GM19025 (cell line): ENCODE measurements around the gene EPHA5.

Source experiments
- ATAC-seq: cut with Tn5 transposase; IDR thresholded peaks from one replicate; pipeline ENCODE4 v1.9.1; 2021; ENCODE audit warnings: mild to moderate bottlenecking, low read depth, moderate library complexity; ENCODE audit not compliant: unreplicated experiment

Gene EPHA5

DNA sequence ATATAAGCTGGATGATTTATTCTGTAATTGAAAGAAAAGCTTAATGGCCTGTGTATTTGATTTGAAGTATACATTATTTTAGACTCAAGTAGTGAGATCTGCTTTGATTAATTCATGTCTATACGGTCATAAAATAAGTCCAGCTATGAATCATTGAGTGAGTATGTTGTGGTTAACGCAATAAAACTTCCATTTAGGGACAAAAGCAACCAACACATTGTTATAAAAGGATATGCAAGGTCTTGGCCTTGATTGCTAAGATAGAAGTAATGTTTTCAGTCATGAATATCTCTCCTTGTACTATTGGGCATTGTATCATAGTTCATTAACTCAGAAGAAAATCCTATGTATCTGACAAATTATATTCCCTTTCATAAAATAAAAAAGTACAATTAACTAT lies 162.1 kb downstream of the EPHA5 start:
- ATAC-seq = no peak

DNA sequence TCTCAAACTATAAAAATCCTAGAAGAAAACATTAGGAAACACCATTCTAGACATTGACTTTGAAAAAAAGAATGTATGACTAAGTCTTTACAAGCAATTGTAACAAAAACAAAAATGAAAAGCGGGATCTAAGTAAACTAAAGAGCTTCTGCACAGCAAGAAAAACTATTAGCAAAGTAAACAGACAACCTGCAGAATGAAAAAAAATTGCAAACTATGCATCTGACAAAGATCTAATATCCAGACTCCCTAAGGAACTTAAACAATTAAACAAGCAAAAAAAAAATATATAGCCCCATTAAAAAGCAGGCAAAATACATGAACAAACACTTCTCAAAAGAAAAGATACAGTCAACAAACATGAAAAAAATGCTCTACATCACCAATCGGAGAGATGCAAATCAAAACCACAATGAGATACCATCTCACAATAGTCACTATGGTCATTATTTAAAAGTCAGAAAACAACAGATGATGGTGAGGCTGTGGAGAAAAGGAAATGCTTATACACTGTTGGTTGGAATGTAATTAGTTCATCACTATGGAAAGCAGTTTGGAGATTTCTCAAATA lies 168.1 kb downstream of the EPHA5 start:
- ATAC-seq = no peak

- no peak for ATAC-seq
Measured at GRCh38 chr4:65498606-65499005, 171.7 kb downstream of the EPHA5 start.

- no peak for ATAC-seq
Measured at GRCh38 chr4:65495439-65495838, 174.8 kb downstream of the EPHA5 start.

DNA sequence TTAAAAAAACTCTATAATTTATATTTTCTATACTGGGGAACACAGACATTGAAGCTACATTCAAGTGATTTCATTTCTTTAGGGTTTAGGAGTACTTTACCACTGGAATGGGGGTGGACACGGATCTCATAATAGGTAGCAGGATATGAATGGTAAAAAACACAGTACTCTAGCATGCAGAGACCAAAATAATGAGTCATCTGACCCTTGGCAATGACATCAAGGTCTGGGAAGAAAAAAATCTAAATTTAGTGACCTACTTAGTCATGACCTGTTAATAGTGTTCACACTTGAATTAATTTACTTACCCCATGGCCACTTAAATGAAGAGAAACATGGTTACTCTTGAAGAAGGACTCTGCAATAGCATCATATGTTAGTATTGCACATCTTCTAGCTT lies 187.9 kb downstream of the EPHA5 start:
- ATAC-seq = no peak

DNA sequence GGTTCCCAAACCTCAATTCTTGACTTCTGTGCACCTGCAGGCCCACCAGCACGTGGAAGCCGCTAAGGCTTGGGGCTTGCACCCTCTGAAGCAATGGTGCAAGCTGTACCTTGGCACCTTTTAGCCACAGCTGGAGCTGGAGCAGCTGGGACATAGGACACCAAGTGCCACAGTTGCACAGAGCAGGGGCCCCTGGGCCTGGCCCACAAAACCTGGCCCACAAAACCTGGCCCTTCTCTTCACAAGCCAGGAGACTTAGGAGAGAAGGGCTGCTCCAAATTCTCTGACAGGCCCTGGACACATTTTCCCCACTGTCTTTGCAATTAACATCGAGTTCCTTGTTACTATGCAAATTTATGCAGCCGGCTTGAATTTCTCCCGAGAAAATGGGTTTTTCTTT lies 197.8 kb downstream of the EPHA5 start:
- ATAC-seq = no peak

- ATAC-seq = no peak
Measured at GRCh38 chr4:65467068-65467680, 203.1 kb downstream of the EPHA5 start.

DNA sequence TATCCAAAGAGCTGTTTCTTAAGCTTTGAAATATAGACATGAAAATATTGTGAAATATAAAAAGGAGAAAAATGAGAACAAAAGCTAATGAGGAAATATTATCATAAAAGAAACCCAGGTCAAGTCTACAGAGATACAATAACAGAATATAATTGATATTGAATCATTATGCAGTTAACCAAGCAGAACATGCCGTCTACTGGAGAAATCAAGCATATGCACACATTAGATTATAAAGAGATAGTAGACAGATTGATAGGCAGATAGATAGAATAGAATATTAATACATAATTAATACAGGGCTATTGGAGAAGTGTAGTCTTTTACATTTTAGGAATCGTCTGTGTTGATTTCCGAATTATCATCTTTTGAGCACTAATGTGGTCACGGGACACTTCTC lies 208.5 kb downstream of the EPHA5 start:
- ATAC-seq = no peak

DNA sequence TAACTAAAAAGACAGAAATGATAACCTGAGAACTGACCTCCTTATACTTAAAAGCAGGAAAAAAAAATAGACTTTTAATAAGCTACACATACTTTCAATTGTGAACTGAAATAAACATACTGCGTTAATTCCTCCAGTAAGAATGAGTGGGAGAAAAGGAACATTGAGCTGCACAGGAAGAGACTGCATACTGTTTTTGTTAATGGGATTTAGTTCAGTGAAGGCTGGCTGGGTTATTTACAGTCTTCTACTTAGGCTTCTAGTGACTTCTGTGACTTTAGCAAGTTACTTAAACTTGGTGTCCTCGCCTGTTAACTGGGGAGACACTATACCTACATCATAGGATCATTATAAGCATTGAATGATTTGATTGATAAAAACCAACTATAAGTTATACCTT lies 213.3 kb downstream of the EPHA5 start:
- ATAC-seq = no peak

DNA sequence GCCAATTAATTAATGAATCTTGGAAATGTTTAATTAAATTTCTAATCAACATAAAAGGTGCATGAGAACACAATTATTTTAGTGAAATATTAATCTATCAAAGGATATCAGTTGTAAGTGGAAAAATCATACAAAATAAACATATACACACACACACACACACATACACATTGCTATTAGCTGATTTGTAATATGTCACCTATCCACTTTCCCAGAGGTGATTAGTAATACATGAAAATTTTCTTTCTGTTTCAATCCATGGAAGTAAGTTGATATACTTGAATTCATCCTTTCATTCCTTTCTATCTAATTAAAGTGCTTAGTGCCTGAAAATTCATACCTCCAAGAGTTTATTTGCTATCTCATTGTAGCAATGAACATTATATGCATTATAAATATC lies 213.7 kb downstream of the EPHA5 start:
- no peak for ATAC-seq

- ATAC-seq = no peak
Measured at GRCh38 chr4:65453398-65453797, 216.9 kb downstream of the EPHA5 start.

- ATAC-seq = no peak
Measured at GRCh38 chr4:65450899-65451298, 219.4 kb downstream of the EPHA5 start.

GRCh38 chr4:65437102-65437501 lies 233.2 kb downstream of the EPHA5 start:
- no peak for ATAC-seq

GRCh38 chr4:65422109-65422508 lies 248.2 kb downstream of the EPHA5 start:
- ATAC-seq = no peak

DNA sequence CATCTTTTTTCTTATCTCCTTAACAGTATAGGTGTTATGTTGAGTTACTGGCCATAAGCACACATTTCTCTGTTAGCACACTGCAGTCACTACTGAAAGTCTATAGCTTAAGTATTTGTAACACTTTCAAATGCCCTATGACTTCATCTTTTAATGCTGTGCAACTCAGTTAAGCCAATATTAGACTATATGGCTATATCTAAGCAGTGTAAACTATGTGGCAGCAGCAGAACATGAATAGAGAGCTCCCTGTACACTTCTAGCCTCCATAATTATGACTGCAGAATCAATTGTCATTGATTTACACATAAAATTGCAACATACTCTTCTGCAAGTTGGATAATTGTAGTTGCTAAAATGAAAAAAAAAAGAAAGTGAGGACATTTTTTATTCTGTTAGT lies 250.3 kb downstream of the EPHA5 start:
- ATAC-seq = no peak

DNA sequence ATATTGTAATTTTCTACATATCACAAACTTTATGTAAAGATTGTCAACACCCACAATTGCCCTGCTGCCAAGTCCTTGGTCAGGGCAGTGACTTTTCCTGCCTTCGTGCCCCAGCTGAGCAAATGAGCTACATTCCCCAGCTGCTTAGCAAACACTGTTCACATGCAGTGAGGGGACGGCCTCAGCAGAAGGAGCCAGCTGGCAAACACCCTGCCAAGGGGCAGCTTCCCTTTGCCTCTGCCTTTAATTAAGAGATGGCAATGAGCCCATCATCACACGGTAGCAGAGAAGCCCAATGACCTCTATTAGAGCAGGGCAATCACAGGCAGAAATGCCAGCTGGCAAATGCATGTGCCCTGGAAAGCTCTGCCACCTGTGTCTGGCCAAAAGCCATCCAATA lies 253.4 kb downstream of the EPHA5 start:
- ATAC-seq = no peak

GRCh38 chr4:65407483-65407882 lies 262.8 kb downstream of the EPHA5 start:
- no peak for ATAC-seq

GRCh38 chr4:65401083-65401482 lies 269.2 kb downstream of the EPHA5 start:
- no peak for ATAC-seq

DNA sequence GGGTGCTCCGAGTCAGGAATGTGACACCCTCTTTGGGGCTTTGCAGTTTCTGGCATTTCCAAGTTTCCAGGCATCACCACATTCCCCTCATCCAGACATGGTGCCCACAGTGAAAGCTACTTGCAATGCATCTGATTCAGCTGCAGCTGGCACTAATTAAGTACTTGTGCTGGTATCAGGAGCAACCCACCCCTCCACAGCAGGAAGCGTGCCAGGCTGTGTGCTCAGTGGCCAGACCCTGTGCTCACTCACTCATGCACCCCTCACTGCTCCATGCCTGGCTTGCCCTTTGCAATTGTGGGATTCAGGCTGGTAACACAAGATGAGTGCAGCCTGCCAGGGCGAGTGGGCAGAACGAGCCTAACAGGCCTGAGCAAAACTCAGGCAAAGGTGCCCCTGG lies 271.2 kb downstream of the EPHA5 start:
- no peak for ATAC-seq

DNA sequence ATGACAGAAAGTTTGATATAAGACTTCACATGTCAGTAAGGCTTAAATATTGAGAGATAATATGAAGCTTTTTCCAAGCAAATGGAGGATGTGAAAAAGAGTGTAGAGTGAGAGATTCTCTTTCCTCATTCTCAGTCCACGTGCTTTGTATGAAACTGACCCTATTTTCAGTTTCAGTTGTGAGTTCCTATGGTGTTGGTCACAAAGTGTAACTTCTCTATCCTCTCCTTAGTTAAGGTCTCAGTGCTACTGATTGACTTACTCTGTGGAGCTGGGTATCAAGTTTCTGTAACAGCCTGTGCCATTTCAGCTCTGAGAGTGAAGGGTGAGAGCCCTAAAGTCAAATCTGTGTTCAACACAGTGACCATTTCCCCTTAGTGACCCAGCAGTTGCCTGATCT lies 277.2 kb downstream of the EPHA5 start:
- ATAC-seq = no peak

- ATAC-seq = no peak
Measured at GRCh38 chr4:65392488-65392887, 277.8 kb downstream of the EPHA5 start.

GRCh38 chr4:65391814-65392213 lies 278.5 kb downstream of the EPHA5 start:
- ATAC-seq = no peak

DNA sequence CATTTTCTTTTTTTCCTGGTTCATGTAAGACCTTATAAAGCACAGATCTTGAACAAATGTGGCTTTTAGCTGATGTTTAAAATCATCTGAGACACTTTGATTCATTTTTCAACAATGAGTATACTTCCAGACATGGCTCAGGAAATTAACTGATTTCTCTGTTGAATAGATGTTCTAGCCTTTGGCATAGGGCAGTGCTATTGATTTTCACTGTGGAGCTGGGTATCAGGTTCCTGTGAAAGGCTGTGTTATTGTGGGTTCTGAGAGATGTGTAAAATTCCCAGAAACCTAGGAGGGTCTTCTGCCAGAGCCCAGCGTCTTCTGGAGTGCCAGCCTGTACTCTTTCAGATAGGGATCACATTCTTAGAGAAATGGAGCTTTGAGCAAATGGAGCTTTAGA lies 278.9 kb downstream of the EPHA5 start:
- ATAC-seq = no peak
